CD4-positive, CD25-positive, alpha-beta regulatory T cell (primary cell): Measurements from ENCODE around the gene ASTN2. TPM values are rescaled to one million over a fixed set of nuclear protein-coding genes. Genes with fewer than 3 reads are reported as not detected.

Experiments used
- ATAC-seq, 2 donors: fragments of 150-1000 bp; cut with Tn5 transposase; one replicate each; pipeline ENCODE4 v1.10.0; 2021; ENCODE audit warnings: low read depth in 2 of 2, moderate number of reproducible peaks in 2 of 2, moderate library complexity in 1 of 2
- DNase-seq, 3 donors: peaks; one replicate each; pipeline versions ENCODE4 v3.0.0 to v3.0.0-alpha.2; 2012 to 2022; ENCODE audit warnings: mixed read lengths in 1 of 3
- H3K27ac ChIP-seq: one replicate; pipeline ENCODE4 v1.7.0; 2013; ENCODE audit warnings: mild to moderate bottlenecking, low read length; ENCODE audit not compliant: insufficient read depth, poor library complexity, severe bottlenecking
- H3K27me3 ChIP-seq: one replicate; pipeline ENCODE4 v1.7.0; 2013; ENCODE audit warnings: low read length; ENCODE audit not compliant: control insufficient read depth, insufficient read depth
- H3K36me3 ChIP-seq: one replicate; pipeline ENCODE4 v1.7.0; 2013; ENCODE audit warnings: mild to moderate bottlenecking, low read length, moderate library complexity; ENCODE audit not compliant: control insufficient read depth, insufficient read depth
- H3K4me1 ChIP-seq: 2 replicates; pipeline ENCODE4 v1.7.0; 2013; ENCODE audit warnings: mild to moderate bottlenecking, low read length; ENCODE audit not compliant: insufficient read depth, control insufficient read depth, poor library complexity, severe bottlenecking
- H3K4me3 ChIP-seq: one replicate; pipeline ENCODE4 v1.7.0; 2013; ENCODE audit warnings: low read depth, mild to moderate bottlenecking, low read length, moderate library complexity
- H3K9me3 ChIP-seq, 2 experiments: 1 replicate in 1 of 2; 2 replicates in 1 of 2; pipeline ENCODE4 v1.7.0; 2013; ENCODE audit warnings: low read length in 2 of 2, mild to moderate bottlenecking in 1 of 2, moderate library complexity in 1 of 2; ENCODE audit not compliant: control insufficient read depth in 2 of 2
- H3K27ac Mint-ChIP-seq, 3 donors: one replicate each; pipeline ENCODE4 v1.8.0; 2020 to 2022; ENCODE audit warnings: mild to moderate bottlenecking in 3 of 3, mixed read lengths in 3 of 3, moderate library complexity in 2 of 3
- H3K27me3 Mint-ChIP-seq: one replicate; pipeline ENCODE4 v1.8.0; 2022; ENCODE audit warnings: mild to moderate bottlenecking, mixed read lengths
- H3K36me3 Mint-ChIP-seq: one replicate; pipeline ENCODE4 v1.8.0; 2020; ENCODE audit warnings: mixed read lengths
- H3K4me1 Mint-ChIP-seq, 4 donors: one replicate each; pipeline ENCODE4 v1.8.0; 2020 to 2022; ENCODE audit warnings: mixed read lengths in 4 of 4, mild to moderate bottlenecking in 1 of 4
- H3K4me3 Mint-ChIP-seq, 4 donors: one replicate each; pipeline ENCODE4 v1.8.0; 2020 to 2022; ENCODE audit warnings: mild to moderate bottlenecking in 4 of 4, mixed read lengths in 4 of 4, moderate library complexity in 3 of 4
- H3K9me3 Mint-ChIP-seq, 7 donors: one replicate each; pipeline ENCODE4 v1.8.0; 2020 to 2022; ENCODE audit warnings: mixed read lengths in 7 of 7, mild to moderate bottlenecking in 3 of 7, moderate library complexity in 2 of 7
- polyA plus RNA-seq, 4 donors: library from polyadenylated mRNA; unstranded; fragments of 300-500 nt; fragmentation: Illumina TruSeq; gene quantifications; one replicate each; pipeline ENCODE4 v1.2.3, GENCODE V29; 2021
- total RNA-seq: library from RNA; stranded (reverse); gene quantifications from one replicate; pipeline ENCODE4 v1.2.3, GENCODE V29; 2022

ASTN2 gene
- total and polyA plus RNA-seq, 5 donors from 2014 or later = 5.0 to 9.9 (median 7.4) TPM

- no peaks in the 10 kb centered on the region for H3K9me3 ChIP-seq
- Mint-ChIP-seq H3K4me3 (no peak overlapping the region), H3K4me1 (no peaks in the 10 kb centered on the region), H3K36me3 (no peaks in the 10 kb centered on the region), H3K27me3 (peaks cover 5% of the 10 kb centered on the region), H3K27ac (no peak overlapping the region), H3K9me3 (peaks cover 0 to 2% (median 0%) of the 10 kb centered on the region in 7 donors)
- DNase-seq (no peak), ATAC-seq (no peak)
- H3K36me3 ChIP-seq = no peaks in the 10 kb centered on the region
- no peaks in the 10 kb centered on the region for H3K4me1 ChIP-seq
- H3K27me3 ChIP-seq = peaks cover 10% of the 10 kb centered on the region
- no peak overlapping the region for H3K4me3 ChIP-seq
- no peak overlapping the region for H3K27ac ChIP-seq
These were observed 651.1 kb downstream of the ASTN2 start for GRCh38 chr9:116763770-116764169.

GRCh38 chr9:116760636-116761035, 654.2 kb downstream of the ASTN2 start:
- H3K4me1 ChIP-seq = no peaks in the 10 kb centered on the region
- no peak overlapping the region for H3K4me3 Mint-ChIP-seq
- peaks cover 0 to 2% of the 10 kb centered on the region in 2 experiments for H3K9me3 ChIP-seq
- H3K27me3 Mint-ChIP-seq = peaks cover 5% of the 10 kb centered on the region
- no peak overlapping the region for H3K4me3 ChIP-seq
- DNase-seq (no peak), ATAC-seq (no peak)
- no peak overlapping the region for H3K27ac Mint-ChIP-seq
- H3K27me3 ChIP-seq = peaks cover 5% of the 10 kb centered on the region
- H3K9me3 Mint-ChIP-seq = peaks cover 0 to 2% (median under 1%) of the 10 kb centered on the region in 7 donors
- H3K36me3 Mint-ChIP-seq = no peaks in the 10 kb centered on the region
- H3K36me3 ChIP-seq = no peaks in the 10 kb centered on the region
- H3K27ac ChIP-seq = no peak overlapping the region
- no peaks in the 10 kb centered on the region for H3K4me1 Mint-ChIP-seq

- Mint-ChIP-seq H3K4me1 (peaks cover 0 to 4% (median 0%) of the 10 kb centered on the region in 4 donors), H3K36me3 (no peaks in the 10 kb centered on the region), H3K9me3 (peaks cover 0 to 5% (median 2%) of the 10 kb centered on the region in 7 donors), H3K4me3 (no peak overlapping the region), H3K27ac (no peak overlapping the region), H3K27me3 (peaks cover 5% of the 10 kb centered on the region)
- Histone ChIP-seq H3K4me1 (no peaks in the 10 kb centered on the region), H3K9me3 (peaks cover 0 to 2% of the 10 kb centered on the region in 2 experiments), H3K36me3 (no peaks in the 10 kb centered on the region), H3K4me3 (no peak overlapping the region), H3K27me3 (peaks cover 1% of the 10 kb centered on the region), H3K27ac (no peak overlapping the region)
- ATAC-seq = no peak
- DNase-seq = no peak
These were observed 657.8 kb downstream of the ASTN2 start for GRCh38 chr9:116757030-116757429.

DNA sequence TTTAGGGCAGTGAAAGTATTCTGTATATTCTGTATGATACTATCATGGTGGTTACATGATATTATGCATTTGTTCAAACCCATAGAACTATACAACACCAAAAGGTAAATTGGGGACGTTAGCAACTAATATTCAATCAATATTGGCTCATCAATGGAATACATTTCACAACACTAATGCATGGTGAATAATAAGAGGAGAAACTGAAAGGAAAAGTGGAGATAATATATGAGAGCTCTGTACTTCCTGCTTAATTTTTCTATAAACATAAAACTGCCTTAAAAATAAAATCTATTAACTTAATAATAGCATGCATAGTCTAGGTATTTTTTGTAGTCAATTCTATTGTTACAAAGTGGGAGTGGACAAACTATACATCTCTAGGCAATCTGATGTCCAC, 661.5 kb downstream of the ASTN2 start:
- peaks cover 1% of the 10 kb centered on the region for H3K27me3 ChIP-seq
- H3K4me3 ChIP-seq = no peak overlapping the region
- Mint-ChIP-seq H3K27me3 (peaks cover 10% of the 10 kb centered on the region), H3K4me1 (peaks cover 0 to 4% (median 0%) of the 10 kb centered on the region in 4 donors), H3K27ac (no peak overlapping the region), H3K36me3 (no peaks in the 10 kb centered on the region), H3K9me3 (peaks cover 0 to 5% (median 2%) of the 10 kb centered on the region in 7 donors), H3K4me3 (no peak overlapping the region)
- DNase-seq (no peak), ATAC-seq (no peak)
- H3K36me3 ChIP-seq = no peaks in the 10 kb centered on the region
- H3K27ac ChIP-seq = no peak overlapping the region
- H3K4me1 ChIP-seq = no peaks in the 10 kb centered on the region
- H3K9me3 ChIP-seq = peaks cover 0 to 2% of the 10 kb centered on the region in 2 experiments

DNA sequence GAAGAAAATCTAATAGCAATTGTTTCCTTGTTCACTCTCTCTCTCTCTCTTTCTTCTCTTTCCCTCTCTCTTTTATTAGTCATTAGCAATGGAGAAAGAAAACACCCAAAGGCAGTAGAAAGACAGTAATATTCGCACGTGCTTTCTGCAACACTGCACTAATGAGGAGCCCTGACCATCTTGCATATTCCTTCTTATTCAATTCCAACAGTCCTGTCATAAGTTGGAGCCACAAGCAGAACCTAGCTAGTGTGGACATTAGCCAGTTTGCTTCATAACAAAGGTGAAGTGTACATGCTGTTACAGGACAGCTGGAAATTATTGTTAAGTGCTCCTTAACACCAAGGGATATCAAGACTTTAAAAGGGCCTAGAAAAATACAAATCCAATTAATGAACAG, 664.3 kb downstream of the ASTN2 start:
- no peak overlapping the region for H3K27ac Mint-ChIP-seq
- Histone ChIP-seq H3K4me3 (no peak overlapping the region), H3K36me3 (no peaks in the 10 kb centered on the region), H3K27ac (no peak overlapping the region), H3K4me1 (no peaks in the 10 kb centered on the region), H3K27me3 (no peaks in the 10 kb centered on the region), H3K9me3 (no peaks in the 10 kb centered on the region)
- ATAC-seq = no peak
- H3K27me3 Mint-ChIP-seq = peaks cover 16% of the 10 kb centered on the region
- no peaks in the 10 kb centered on the region for H3K36me3 Mint-ChIP-seq
- DNase-seq = no peak
- peaks cover 0 to 2% (median under 1%) of the 10 kb centered on the region in 7 donors for H3K9me3 Mint-ChIP-seq
- no peak overlapping the region for H3K4me3 Mint-ChIP-seq
- H3K4me1 Mint-ChIP-seq = peaks cover 0 to 4% (median 0%) of the 10 kb centered on the region in 4 donors

DNA sequence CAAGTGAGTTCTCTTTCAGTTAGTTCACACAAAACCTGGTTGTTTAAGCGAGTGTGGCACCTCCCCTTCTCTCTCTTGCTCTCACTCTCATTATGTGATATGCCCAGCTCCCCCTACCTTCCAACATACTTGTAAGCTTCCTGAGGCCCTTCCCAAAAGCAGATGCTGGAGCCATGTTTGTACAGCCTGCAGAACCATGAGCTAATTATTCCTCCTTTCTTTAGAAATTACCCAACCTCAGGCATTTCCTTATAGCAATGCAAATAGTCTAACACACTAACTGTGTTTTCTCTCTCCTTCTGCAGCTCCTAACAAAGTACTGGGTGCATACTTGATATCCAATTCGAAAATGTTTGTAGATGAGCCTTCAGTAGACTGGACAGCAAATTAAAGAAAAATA, 665.1 kb downstream of the ASTN2 start:
- Histone ChIP-seq H3K4me1 (no peaks in the 10 kb centered on the region), H3K27me3 (no peaks in the 10 kb centered on the region), H3K27ac (no peak overlapping the region), H3K4me3 (no peak overlapping the region), H3K36me3 (no peaks in the 10 kb centered on the region), H3K9me3 (no peaks in the 10 kb centered on the region)
- no peak for DNase-seq
- H3K9me3 Mint-ChIP-seq = peaks cover 0 to 2% (median 0%) of the 10 kb centered on the region in 7 donors
- no peaks in the 10 kb centered on the region for H3K36me3 Mint-ChIP-seq
- no peak overlapping the region for H3K4me3 Mint-ChIP-seq
- no peak overlapping the region for H3K27ac Mint-ChIP-seq
- no peak for ATAC-seq
- peaks cover 19% of the 10 kb centered on the region for H3K27me3 Mint-ChIP-seq
- H3K4me1 Mint-ChIP-seq = peaks cover 0 to 4% (median 0%) of the 10 kb centered on the region in 4 donors

- Mint-ChIP-seq H3K4me1 (peaks cover 0 to 4% (median 0%) of the 10 kb centered on the region in 4 donors), H3K9me3 (peaks cover 0 to 2% (median 0%) of the 10 kb centered on the region in 7 donors), H3K27ac (no peak overlapping the region), H3K4me3 (no peak overlapping the region), H3K36me3 (no peaks in the 10 kb centered on the region), H3K27me3 (peaks cover 19% of the 10 kb centered on the region)
- H3K9me3 ChIP-seq = no peaks in the 10 kb centered on the region
- no peaks in the 10 kb centered on the region for H3K36me3 ChIP-seq
- H3K27ac ChIP-seq = no peak overlapping the region
- H3K4me3 ChIP-seq = no peak overlapping the region
- ATAC-seq (no peak), DNase-seq (no peak)
- H3K4me1 ChIP-seq = no peaks in the 10 kb centered on the region
- no peaks in the 10 kb centered on the region for H3K27me3 ChIP-seq
These were observed 665.7 kb downstream of the ASTN2 start for GRCh38 chr9:116749176-116749575.

- Mint-ChIP-seq H3K4me1 (peaks cover 0 to 5% (median 1%) of the 10 kb centered on the region in 4 donors), H3K9me3 (no peaks in the 10 kb centered on the region)
- no peak for ATAC-seq
These were observed 673.1 kb downstream of the ASTN2 start for GRCh38 chr9:116741742-116742141.

More at GRCh38 chr9:116741742-116742141, 673.1 kb downstream of the ASTN2 start:
- no peaks in the 10 kb centered on the region for H3K36me3 ChIP-seq
- H3K27ac ChIP-seq = no peak overlapping the region
- peaks cover 18% of the 10 kb centered on the region for H3K27me3 Mint-ChIP-seq
- no peak for DNase-seq
- H3K4me3 ChIP-seq = no peak overlapping the region
- no peaks in the 10 kb centered on the region for H3K36me3 Mint-ChIP-seq
- H3K9me3 ChIP-seq = no peaks in the 10 kb centered on the region
- no peaks in the 10 kb centered on the region for H3K4me1 ChIP-seq
- no peaks in the 10 kb centered on the region for H3K27me3 ChIP-seq
- no peak overlapping the region for H3K4me3 Mint-ChIP-seq
- H3K27ac Mint-ChIP-seq = no peak overlapping the region
